ENCODE measurements around the gene PAPPA2.

- TF ChIP-seq CBX3 (IDR thresholded peaks at IDR 0.05; ENCODE audit: borderline replicate concordance, low read depth) (no peak), MXI1 (IDR thresholded peaks at IDR 0.05; ENCODE audit: low read depth, low read length) (no peak), CBFB (IDR thresholded peaks at IDR 0.05; ENCODE audit: low read depth) (no peak), LARP7 (IDR thresholded peaks at IDR 0.05) (no peak), ZNF384 (IDR thresholded peaks at IDR 0.05; ENCODE audit: borderline replicate concordance, low read depth, low read length) (no peak), NBN (IDR thresholded peaks at IDR 0.05) (no peak), TBL1XR1 (IDR thresholded peaks at IDR 0.05; ENCODE audit: low read depth, low read length) (no peak), POLR2A (IDR thresholded peaks at IDR 0.05; ENCODE audit: low read depth, low read length) (no peak), TCF7 (IDR thresholded peaks at IDR 0.05; ENCODE audit: borderline replicate concordance) (no peak), MAX (IDR thresholded peaks at IDR 0.05; ENCODE audit: low read depth, low read length) (no peak)
- TF ChIP-seq, protein P1, sequence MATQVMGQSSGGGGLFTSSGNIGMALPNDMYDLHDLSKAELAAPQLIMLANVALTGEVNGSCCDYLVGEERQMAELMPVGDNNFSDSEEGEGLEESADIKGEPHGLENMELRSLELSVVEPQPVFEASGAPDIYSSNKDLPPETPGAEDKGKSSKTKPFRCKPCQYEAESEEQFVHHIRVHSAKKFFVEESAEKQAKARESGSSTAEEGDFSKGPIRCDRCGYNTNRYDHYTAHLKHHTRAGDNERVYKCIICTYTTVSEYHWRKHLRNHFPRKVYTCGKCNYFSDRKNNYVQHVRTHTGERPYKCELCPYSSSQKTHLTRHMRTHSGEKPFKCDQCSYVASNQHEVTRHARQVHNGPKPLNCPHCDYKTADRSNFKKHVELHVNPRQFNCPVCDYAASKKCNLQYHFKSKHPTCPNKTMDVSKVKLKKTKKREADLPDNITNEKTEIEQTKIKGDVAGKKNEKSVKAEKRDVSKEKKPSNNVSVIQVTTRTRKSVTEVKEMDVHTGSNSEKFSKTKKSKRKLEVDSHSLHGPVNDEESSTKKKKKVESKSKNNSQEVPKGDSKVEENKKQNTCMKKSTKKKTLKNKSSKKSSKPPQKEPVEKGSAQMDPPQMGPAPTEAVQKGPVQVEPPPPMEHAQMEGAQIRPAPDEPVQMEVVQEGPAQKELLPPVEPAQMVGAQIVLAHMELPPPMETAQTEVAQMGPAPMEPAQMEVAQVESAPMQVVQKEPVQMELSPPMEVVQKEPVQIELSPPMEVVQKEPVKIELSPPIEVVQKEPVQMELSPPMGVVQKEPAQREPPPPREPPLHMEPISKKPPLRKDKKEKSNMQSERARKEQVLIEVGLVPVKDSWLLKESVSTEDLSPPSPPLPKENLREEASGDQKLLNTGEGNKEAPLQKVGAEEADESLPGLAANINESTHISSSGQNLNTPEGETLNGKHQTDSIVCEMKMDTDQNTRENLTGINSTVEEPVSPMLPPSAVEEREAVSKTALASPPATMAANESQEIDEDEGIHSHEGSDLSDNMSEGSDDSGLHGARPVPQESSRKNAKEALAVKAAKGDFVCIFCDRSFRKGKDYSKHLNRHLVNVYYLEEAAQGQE (IDR thresholded peaks at IDR 0.05; ENCODE audit: low read depth, low read length), result no peak
- TF ChIP-seq, protein P2, sequence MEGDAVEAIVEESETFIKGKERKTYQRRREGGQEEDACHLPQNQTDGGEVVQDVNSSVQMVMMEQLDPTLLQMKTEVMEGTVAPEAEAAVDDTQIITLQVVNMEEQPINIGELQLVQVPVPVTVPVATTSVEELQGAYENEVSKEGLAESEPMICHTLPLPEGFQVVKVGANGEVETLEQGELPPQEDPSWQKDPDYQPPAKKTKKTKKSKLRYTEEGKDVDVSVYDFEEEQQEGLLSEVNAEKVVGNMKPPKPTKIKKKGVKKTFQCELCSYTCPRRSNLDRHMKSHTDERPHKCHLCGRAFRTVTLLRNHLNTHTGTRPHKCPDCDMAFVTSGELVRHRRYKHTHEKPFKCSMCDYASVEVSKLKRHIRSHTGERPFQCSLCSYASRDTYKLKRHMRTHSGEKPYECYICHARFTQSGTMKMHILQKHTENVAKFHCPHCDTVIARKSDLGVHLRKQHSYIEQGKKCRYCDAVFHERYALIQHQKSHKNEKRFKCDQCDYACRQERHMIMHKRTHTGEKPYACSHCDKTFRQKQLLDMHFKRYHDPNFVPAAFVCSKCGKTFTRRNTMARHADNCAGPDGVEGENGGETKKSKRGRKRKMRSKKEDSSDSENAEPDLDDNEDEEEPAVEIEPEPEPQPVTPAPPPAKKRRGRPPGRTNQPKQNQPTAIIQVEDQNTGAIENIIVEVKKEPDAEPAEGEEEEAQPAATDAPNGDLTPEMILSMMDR (IDR thresholded peaks at IDR 0.05 in 2 of 3, conservative IDR thresholded peaks at IDR 0.05 in 1 of 3; ENCODE audit: control insufficient read depth in 2 of 3, extremely low read depth in 1 of 3, insufficient read depth in 1 of 3, low read depth in 3 of 3, low read length in 3 of 3), result no peak
- TF ChIP-seq, protein P3, sequence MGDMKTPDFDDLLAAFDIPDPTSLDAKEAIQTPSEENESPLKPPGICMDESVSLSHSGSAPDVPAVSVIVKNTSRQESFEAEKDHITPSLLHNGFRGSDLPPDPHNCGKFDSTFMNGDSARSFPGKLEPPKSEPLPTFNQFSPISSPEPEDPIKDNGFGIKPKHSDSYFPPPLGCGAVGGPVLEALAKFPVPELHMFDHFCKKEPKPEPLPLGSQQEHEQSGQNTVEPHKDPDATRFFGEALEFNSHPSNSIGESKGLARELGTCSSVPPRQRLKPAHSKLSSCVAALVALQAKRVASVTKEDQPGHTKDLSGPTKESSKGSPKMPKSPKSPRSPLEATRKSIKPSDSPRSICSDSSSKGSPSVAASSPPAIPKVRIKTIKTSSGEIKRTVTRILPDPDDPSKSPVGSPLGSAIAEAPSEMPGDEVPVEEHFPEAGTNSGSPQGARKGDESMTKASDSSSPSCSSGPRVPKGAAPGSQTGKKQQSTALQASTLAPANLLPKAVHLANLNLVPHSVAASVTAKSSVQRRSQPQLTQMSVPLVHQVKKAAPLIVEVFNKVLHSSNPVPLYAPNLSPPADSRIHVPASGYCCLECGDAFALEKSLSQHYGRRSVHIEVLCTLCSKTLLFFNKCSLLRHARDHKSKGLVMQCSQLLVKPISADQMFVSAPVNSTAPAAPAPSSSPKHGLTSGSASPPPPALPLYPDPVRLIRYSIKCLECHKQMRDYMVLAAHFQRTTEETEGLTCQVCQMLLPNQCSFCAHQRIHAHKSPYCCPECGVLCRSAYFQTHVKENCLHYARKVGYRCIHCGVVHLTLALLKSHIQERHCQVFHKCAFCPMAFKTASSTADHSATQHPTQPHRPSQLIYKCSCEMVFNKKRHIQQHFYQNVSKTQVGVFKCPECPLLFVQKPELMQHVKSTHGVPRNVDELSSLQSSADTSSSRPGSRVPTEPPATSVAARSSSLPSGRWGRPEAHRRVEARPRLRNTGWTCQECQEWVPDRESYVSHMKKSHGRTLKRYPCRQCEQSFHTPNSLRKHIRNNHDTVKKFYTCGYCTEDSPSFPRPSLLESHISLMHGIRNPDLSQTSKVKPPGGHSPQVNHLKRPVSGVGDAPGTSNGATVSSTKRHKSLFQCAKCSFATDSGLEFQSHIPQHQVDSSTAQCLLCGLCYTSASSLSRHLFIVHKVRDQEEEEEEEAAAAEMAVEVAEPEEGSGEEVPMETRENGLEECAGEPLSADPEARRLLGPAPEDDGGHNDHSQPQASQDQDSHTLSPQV (IDR thresholded peaks at IDR 0.05), result no peak
- TF ChIP-seq, protein P4, sequence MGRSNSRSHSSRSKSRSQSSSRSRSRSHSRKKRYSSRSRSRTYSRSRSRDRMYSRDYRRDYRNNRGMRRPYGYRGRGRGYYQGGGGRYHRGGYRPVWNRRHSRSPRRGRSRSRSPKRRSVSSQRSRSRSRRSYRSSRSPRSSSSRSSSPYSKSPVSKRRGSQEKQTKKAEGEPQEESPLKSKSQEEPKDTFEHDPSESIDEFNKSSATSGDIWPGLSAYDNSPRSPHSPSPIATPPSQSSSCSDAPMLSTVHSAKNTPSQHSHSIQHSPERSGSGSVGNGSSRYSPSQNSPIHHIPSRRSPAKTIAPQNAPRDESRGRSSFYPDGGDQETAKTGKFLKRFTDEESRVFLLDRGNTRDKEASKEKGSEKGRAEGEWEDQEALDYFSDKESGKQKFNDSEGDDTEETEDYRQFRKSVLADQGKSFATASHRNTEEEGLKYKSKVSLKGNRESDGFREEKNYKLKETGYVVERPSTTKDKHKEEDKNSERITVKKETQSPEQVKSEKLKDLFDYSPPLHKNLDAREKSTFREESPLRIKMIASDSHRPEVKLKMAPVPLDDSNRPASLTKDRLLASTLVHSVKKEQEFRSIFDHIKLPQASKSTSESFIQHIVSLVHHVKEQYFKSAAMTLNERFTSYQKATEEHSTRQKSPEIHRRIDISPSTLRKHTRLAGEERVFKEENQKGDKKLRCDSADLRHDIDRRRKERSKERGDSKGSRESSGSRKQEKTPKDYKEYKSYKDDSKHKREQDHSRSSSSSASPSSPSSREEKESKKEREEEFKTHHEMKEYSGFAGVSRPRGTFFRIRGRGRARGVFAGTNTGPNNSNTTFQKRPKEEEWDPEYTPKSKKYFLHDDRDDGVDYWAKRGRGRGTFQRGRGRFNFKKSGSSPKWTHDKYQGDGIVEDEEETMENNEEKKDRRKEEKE (IDR thresholded peaks at IDR 0.05), result no peak
These were observed 103.3 kb downstream of the PAPPA2 start for GRCh38 chr1:176566004-176566975.
